BLaER1 (cell line): ENCODE data around the gene JOSD2.

ENCODE experiments used
- H3K27ac ChIP-seq: shearing (Covaris generic); formaldehyde crosslinking; 2 replicates; pipeline ENCODE4 v1.8.1; 2022
- H3K27me3 ChIP-seq: shearing (Covaris generic); formaldehyde crosslinking; 2 replicates; pipeline ENCODE4 v1.8.1; 2022
- H3K36me3 ChIP-seq: shearing (Covaris generic); formaldehyde crosslinking; 2 replicates; pipeline ENCODE4 v1.8.1; 2022
- H3K4me1 ChIP-seq: shearing (Covaris generic); formaldehyde crosslinking; 2 replicates; pipeline ENCODE4 v1.8.1; 2022
- H3K4me2 ChIP-seq: shearing (Covaris generic); formaldehyde crosslinking; 2 replicates; pipeline ENCODE4 v1.8.1; 2022
- H3K4me3 ChIP-seq: shearing (Covaris generic); formaldehyde crosslinking; 2 replicates; pipeline ENCODE4 v1.8.1; 2022
- H3K9ac ChIP-seq: shearing (Covaris generic); formaldehyde crosslinking; 2 replicates; pipeline ENCODE4 v1.8.1; 2022
- H3K9me3 ChIP-seq: shearing (Covaris generic); formaldehyde crosslinking; 2 replicates; pipeline ENCODE4 v1.8.1; 2022
- H4K20me1 ChIP-seq: shearing (Covaris generic); formaldehyde crosslinking; 2 replicates; pipeline ENCODE4 v1.8.1; 2022
- Cebpa-rat ChIP-seq: shearing (Covaris generic); IDR thresholded peaks from 2 replicates; pipeline ENCODE4 v1.8.1; 2022

JOSD2 gene

GRCh38 chr19:50553134-50553703 is 42.2 kb upstream of the JOSD2 start:
- Histone ChIP-seq H4K20me1 (no peaks in the 10 kb centered on the region), H3K27ac (no peak overlapping the region), H3K9me3 (no peaks in the 10 kb centered on the region), H3K4me2 (no peak overlapping the region), H3K4me1 (peaks cover 58% of the 10 kb centered on the region), H3K4me3 (no peak overlapping the region), H3K9ac (no peak overlapping the region), H3K36me3 (no peaks in the 10 kb centered on the region), H3K27me3 (peaks cover 50% of the 10 kb centered on the region; the same call in 1 of the 2 replicates)
- no peak for TF ChIP-seq Cebpa-rat

- no peaks in the 10 kb centered on the region for H3K9me3 ChIP-seq
- no peaks in the 10 kb centered on the region for H4K20me1 ChIP-seq
- H3K4me2 ChIP-seq = 0 out of 2 replicates have a peak overlapping the region, but pooled peaks have one; percentile 70
- H3K27ac ChIP-seq = no peak overlapping the region
- H3K4me3 ChIP-seq = no peak overlapping the region
- no peak for TF ChIP-seq Cebpa-rat
- no peaks in the 10 kb centered on the region for H3K36me3 ChIP-seq
- no peak overlapping the region for H3K9ac ChIP-seq
- H3K27me3 ChIP-seq = peaks cover 50% of the 10 kb centered on the region; the same call in 1 of the 2 replicates
- H3K4me1 ChIP-seq = peaks cover 65% of the 10 kb centered on the region
Measured at GRCh38 chr19:50552540-50552939, 41.5 kb upstream of the JOSD2 start.

GRCh38 chr19:50551715-50552187 is 40.8 kb upstream of the JOSD2 start:
- no peak for TF ChIP-seq Cebpa-rat
- Histone ChIP-seq H3K4me1 (peaks cover 65% of the 10 kb centered on the region), H3K27me3 (peaks cover 50% of the 10 kb centered on the region; the same call in 1 of the 2 replicates), H3K27ac (no peak overlapping the region), H3K36me3 (no peaks in the 10 kb centered on the region), H4K20me1 (no peaks in the 10 kb centered on the region), H3K4me2 (peak overlapping the region; percentile 70), H3K9ac (no peak overlapping the region), H3K9me3 (no peaks in the 10 kb centered on the region), H3K4me3 (no peak overlapping the region)

GRCh38 chr19:50551034-50551714 is 40.2 kb upstream of the JOSD2 start:
- no peak for TF ChIP-seq Cebpa-rat

GRCh38 chr19:50550594-50550966 is 39.6 kb upstream of the JOSD2 start:
- no peak overlapping the region for H3K27ac ChIP-seq
- H4K20me1 ChIP-seq = no peaks in the 10 kb centered on the region
- peaks cover 50% of the 10 kb centered on the region; the same call in 1 of the 2 replicates for H3K27me3 ChIP-seq
- no peak overlapping the region for H3K9ac ChIP-seq
- H3K9me3 ChIP-seq = no peaks in the 10 kb centered on the region
- no peak overlapping the region for H3K4me3 ChIP-seq
- H3K36me3 ChIP-seq = no peaks in the 10 kb centered on the region
- peak overlapping the region; percentile 70; the same call in 1 of the 2 replicates for H3K4me2 ChIP-seq
- no peak for TF ChIP-seq Cebpa-rat
- H3K4me1 ChIP-seq = peaks cover 72% of the 10 kb centered on the region

More at GRCh38 chr19:50551034-50551714, 40.2 kb upstream of the JOSD2 start:
- Histone ChIP-seq H3K4me1 (peaks cover 71% of the 10 kb centered on the region), H3K36me3 (no peaks in the 10 kb centered on the region), H3K4me3 (no peak overlapping the region), H3K27me3 (peaks cover 50% of the 10 kb centered on the region; the same call in 1 of the 2 replicates), H3K9ac (no peak overlapping the region), H3K4me2 (peak overlapping the region; percentile 70), H3K9me3 (no peaks in the 10 kb centered on the region), H4K20me1 (no peaks in the 10 kb centered on the region), H3K27ac (no peak overlapping the region)

- Histone ChIP-seq H3K4me3 (no peak overlapping the region), H3K9ac (no peak overlapping the region), H4K20me1 (no peaks in the 10 kb centered on the region), H3K27ac (no peak overlapping the region), H3K9me3 (no peaks in the 10 kb centered on the region), H3K36me3 (no peaks in the 10 kb centered on the region), H3K4me1 (peaks cover 72% of the 10 kb centered on the region), H3K4me2 (peak overlapping the region; percentile 70; the same call in 1 of the 2 replicates), H3K27me3 (peaks cover 44% of the 10 kb centered on the region; the same call in 1 of the 2 replicates)
- TF ChIP-seq Cebpa-rat = no peak
Measured at GRCh38 chr19:50549927-50550593, 39.1 kb upstream of the JOSD2 start.

- Histone ChIP-seq H3K9me3 (no peaks in the 10 kb centered on the region), H3K27me3 (peaks cover 42% of the 10 kb centered on the region; the same call in 1 of the 2 replicates), H3K36me3 (no peaks in the 10 kb centered on the region), H3K4me1 (peaks cover 71% of the 10 kb centered on the region), H4K20me1 (no peaks in the 10 kb centered on the region), H3K4me3 (no peak overlapping the region), H3K4me2 (peak overlapping the region; percentile 94), H3K9ac (no peak overlapping the region), H3K27ac (no peak overlapping the region)
- no peak for TF ChIP-seq Cebpa-rat
Measured at GRCh38 chr19:50549059-50549926, 38.3 kb upstream of the JOSD2 start.

- Histone ChIP-seq H3K27me3 (peaks cover 42% of the 10 kb centered on the region; the same call in 1 of the 2 replicates), H3K4me1 (peaks cover 77% of the 10 kb centered on the region), H3K36me3 (no peaks in the 10 kb centered on the region), H3K4me2 (peak overlapping the region; percentile 94), H4K20me1 (no peaks in the 10 kb centered on the region), H3K9ac (no peak overlapping the region), H3K27ac (peak overlapping the region; percentile 50; the same call in 1 of the 2 replicates), H3K9me3 (no peaks in the 10 kb centered on the region), H3K4me3 (no peak overlapping the region)
- TF ChIP-seq Cebpa-rat = no peak
Measured at GRCh38 chr19:50548191-50549058, 37.4 kb upstream of the JOSD2 start.
